ENCODE results near the gene DEPP1.

DEPP1 gene

GRCh38 chr10:44932517-44933450, 45.8 kb downstream of the DEPP1 start:
- peak overlapping the region in 8 of 11 experiments; percentile 1 to 35 (median 27); a peak in 11 of 22 replicates for H3K9ac ChIP-seq
- no peaks in the 10 kb centered on the region for H3K36me3 ChIP-seq
- no peaks in the 10 kb centered on the region for H4K20me1 ChIP-seq
- H3K4me2 ChIP-seq = peak overlapping the region; percentile 52 to 94 (median 87)
- peaks cover 55 to 68% (median 62%) of the 10 kb centered on the region in 10 experiments for H3K4me1 ChIP-seq
- no peak for TF ChIP-seq Cebpa-rat (IDR thresholded peaks at IDR 0.05)
- no peak overlapping the region for H3K4me3 ChIP-seq
- H3K27ac ChIP-seq = peak overlapping the region in 8 of 11 experiments; percentile 20 to 79 (median 65); a peak in 14 of 22 replicates
- H3K27me3 ChIP-seq = no peaks in the 10 kb centered on the region
- H3K9me3 ChIP-seq (replicated peaks in 1 of 11) = peaks cover 0 to 14% (median 4%) of the 10 kb centered on the region in 11 experiments; a peak in 10 of 22 replicates

- Histone ChIP-seq H4K20me1 (no peaks in the 10 kb centered on the region), H3K4me3 (no peak overlapping the region), H3K36me3 (no peaks in the 10 kb centered on the region), H3K4me1 (peaks cover 50 to 68% (median 59%) of the 10 kb centered on the region in 10 experiments), H3K4me2 (peak overlapping the region in 6 of 11 experiments; percentile 51 to 94 (median 87); a peak in 7 of 22 replicates), H3K27me3 (no peaks in the 10 kb centered on the region), H3K9me3 (replicated peaks in 1 of 11) (peaks cover 0 to 7% (median 0%) of the 10 kb centered on the region in 11 experiments; a peak in 4 of 22 replicates), H3K27ac (peak overlapping the region in 6 of 11 experiments; percentile 5 to 68 (median 21); a peak in 6 of 22 replicates), H3K9ac (peak overlapping the region in 1 of 11 experiments; percentile 5; a peak in 1 of 22 replicates)
- no peak for TF ChIP-seq Cebpa-rat (IDR thresholded peaks at IDR 0.05)
Observed at GRCh38 chr10:44931621-44932516, 46.7 kb downstream of the DEPP1 start.

GRCh38 chr10:44930904-44931620, 47.5 kb downstream of the DEPP1 start:
- peaks cover 48 to 67% (median 57%) of the 10 kb centered on the region in 10 experiments for H3K4me1 ChIP-seq
- peak overlapping the region in 4 of 11 experiments; percentile 10 to 46 (median 24); a peak in 4 of 22 replicates for H3K4me2 ChIP-seq
- H3K36me3 ChIP-seq = no peaks in the 10 kb centered on the region
- H3K27ac ChIP-seq = no peak overlapping the region
- peaks cover 0 to 7% (median 0%) of the 10 kb centered on the region in 11 experiments; a peak in 1 of 22 replicates for H3K9me3 ChIP-seq (replicated peaks in 1 of 11)
- H4K20me1 ChIP-seq = no peaks in the 10 kb centered on the region
- H3K4me3 ChIP-seq = no peak overlapping the region
- H3K27me3 ChIP-seq = no peaks in the 10 kb centered on the region
- no peak overlapping the region for H3K9ac ChIP-seq
- no peak for TF ChIP-seq Cebpa-rat (IDR thresholded peaks at IDR 0.05)

- Histone ChIP-seq H3K9me3 (replicated peaks in 1 of 11) (peaks cover 0 to 7% (median 0%) of the 10 kb centered on the region in 11 experiments; a peak in 1 of 22 replicates), H3K27ac (no peak overlapping the region), H4K20me1 (no peaks in the 10 kb centered on the region), H3K4me3 (no peak overlapping the region), H3K4me1 (peaks cover 46 to 64% (median 54%) of the 10 kb centered on the region in 10 experiments), H3K27me3 (no peaks in the 10 kb centered on the region), H3K36me3 (no peaks in the 10 kb centered on the region), H3K4me2 (no peak overlapping the region), H3K9ac (no peak overlapping the region)
- no peak for TF ChIP-seq Cebpa-rat (IDR thresholded peaks at IDR 0.05)
Observed at GRCh38 chr10:44929356-44930255, 49.0 kb downstream of the DEPP1 start.

- no peak overlapping the region for H3K9ac ChIP-seq
- no peaks in the 10 kb centered on the region for H3K36me3 ChIP-seq
- H3K4me2 ChIP-seq = no peak overlapping the region
- TF ChIP-seq Cebpa-rat (IDR thresholded peaks at IDR 0.05) = no peak
- no peaks in the 10 kb centered on the region for H4K20me1 ChIP-seq
- H3K4me1 ChIP-seq = peaks cover 39 to 56% (median 48%) of the 10 kb centered on the region in 10 experiments
- H3K27me3 ChIP-seq = no peaks in the 10 kb centered on the region
- no peak overlapping the region for H3K27ac ChIP-seq
- H3K9me3 ChIP-seq (replicated peaks in 1 of 11) = peaks cover 0 to 7% (median 0%) of the 10 kb centered on the region in 11 experiments; a peak in 1 of 22 replicates
- no peak overlapping the region for H3K4me3 ChIP-seq
Observed at GRCh38 chr10:44928462-44928861, 50.1 kb downstream of the DEPP1 start.

- Histone ChIP-seq H3K4me1 (peaks cover 28 to 44% (median 37%) of the 10 kb centered on the region in 10 experiments), H3K9ac (no peak overlapping the region), H3K27me3 (no peaks in the 10 kb centered on the region), H3K27ac (no peak overlapping the region; a peak in 1 of 22 replicates), H3K4me2 (peak overlapping the region in 9 of 11 experiments; percentile 15 to 60 (median 54); a peak in 15 of 22 replicates), H3K9me3 (replicated peaks in 1 of 11) (peaks cover 0 to 7% (median 0%) of the 10 kb centered on the region in 11 experiments; a peak in 1 of 22 replicates), H3K36me3 (no peaks in the 10 kb centered on the region), H4K20me1 (no peaks in the 10 kb centered on the region), H3K4me3 (no peak overlapping the region)
- TF ChIP-seq Cebpa-rat (IDR thresholded peaks at IDR 0.05) = no peak
Observed at GRCh38 chr10:44927352-44927751, 51.3 kb downstream of the DEPP1 start.

- Histone ChIP-seq H3K27me3 (no peaks in the 10 kb centered on the region), H3K4me2 (peak overlapping the region in 10 of 11 experiments; percentile 15 to 60 (median 49); a peak in 18 of 22 replicates), H3K4me1 (peaks cover 25 to 40% (median 35%) of the 10 kb centered on the region in 10 experiments), H3K9ac (no peak overlapping the region), H3K27ac (no peak overlapping the region; a peak in 1 of 22 replicates), H4K20me1 (no peaks in the 10 kb centered on the region), H3K36me3 (no peaks in the 10 kb centered on the region), H3K4me3 (no peak overlapping the region), H3K9me3 (replicated peaks in 1 of 11) (peaks cover 0 to 7% (median 0%) of the 10 kb centered on the region in 11 experiments; a peak in 1 of 22 replicates)
- no peak for TF ChIP-seq Cebpa-rat (IDR thresholded peaks at IDR 0.05)
Observed at GRCh38 chr10:44926751-44927351, 51.8 kb downstream of the DEPP1 start.
